Prostate gland (tissue), 2 donors: ENCODE measurements around the gene WNK2. TPM values are rescaled to one million over a fixed set of nuclear protein-coding genes. Genes with fewer than 3 reads are reported as not detected.
A peak's percentile ranks its signal among the peaks of the same experiment; 100 is the strongest.
"Not testable (repeated sequence)": the region's sequence is repeated elsewhere in the genome, so short reads cannot be mapped to it uniquely, and the experiment has no call there.

Source experiments
- DNase-seq: peaks from one replicate; pipeline ENCODE4 v3.0.0-alpha.2; 2019; ENCODE audit warnings: low spot score
- H3K27ac ChIP-seq, 2 donors: fragments of 200-600 bp; sonication (generic); 2 replicates each; pipeline ENCODE4 v1.5.1; 2017 to 2019
- H3K27me3 ChIP-seq: fragments of 200-600 bp; sonication (generic); replicated peaks from 2 replicates; pipeline ENCODE4 v1.5.1; 2019; ENCODE audit not compliant: insufficient read depth
- H3K36me3 ChIP-seq, 2 donors: fragments of 200-600 bp; sonication (generic); 1 replicate in 1 of 2; 2 replicates in 1 of 2; pipeline versions ENCODE4 v1.5.1 to v1.8.1; 2017 to 2019
- H3K4me1 ChIP-seq: fragments of 200-600 bp; sonication (generic); replicated peaks from 2 replicates; pipeline ENCODE4 v1.5.1; 2019
- H3K4me3 ChIP-seq, 2 donors: fragments of 200-600 bp; sonication (generic); 2 replicates each; pipeline ENCODE4 v1.5.1; 2017 to 2019
- H3K9me3 ChIP-seq: fragments of 200-600 bp; sonication (generic); 2 replicates; pipeline ENCODE4 v1.5.1; 2017
- POLR2A ChIP-seq: fragments of 450-650 bp; IDR thresholded peaks from one replicate; pipeline ENCODE4 v1.6.1; 2016; ENCODE audit warnings: antibody characterized with exemption, mild to moderate bottlenecking
- POLR2AphosphoS5 ChIP-seq: sonication (generic); formaldehyde crosslinking; IDR thresholded peaks from one replicate; pipeline ENCODE4 v1.6.1; 2017; ENCODE audit warnings: antibody characterized with exemption
- WGBS: methylation state at CpG from one replicate; pipeline ENCODE4 v1.1.5; 2018; 5-methylcytosine and 5-hydroxymethylcytosine counted together
- intact Hi-C: fragments of 100-400 bp; cut with DNase I; formaldehyde crosslinking; loops from one replicate; pipeline ENCODE4 v1.14.2; 2022
- total RNA-seq, 2 donors: library from RNA; depleted of rRNA; stranded (reverse); fragments of >200 nt; gene quantifications; one replicate each; pipeline ENCODE4 v1.1.0, GENCODE V29; 2016
- TF ChIP-seq, protein P1 (sequence below), 4 experiments: fragments of 200-600 bp in 2 of 4; fragments of 450-650 bp in 2 of 4; sonication (generic) in 2 of 4; IDR thresholded peaks; 1 replicate in 3 of 4; 2 replicates in 1 of 4; pipeline ENCODE4 v1.5.1; 2016 to 2019; ENCODE audit warnings: antibody characterized with exemption in 4 of 4, mild to moderate bottlenecking in 2 of 4, moderate library complexity in 2 of 4

Gene WNK2
- total RNA-seq, 2 donors from 2014 or later: 77.9 to 136 TPM

DNA sequence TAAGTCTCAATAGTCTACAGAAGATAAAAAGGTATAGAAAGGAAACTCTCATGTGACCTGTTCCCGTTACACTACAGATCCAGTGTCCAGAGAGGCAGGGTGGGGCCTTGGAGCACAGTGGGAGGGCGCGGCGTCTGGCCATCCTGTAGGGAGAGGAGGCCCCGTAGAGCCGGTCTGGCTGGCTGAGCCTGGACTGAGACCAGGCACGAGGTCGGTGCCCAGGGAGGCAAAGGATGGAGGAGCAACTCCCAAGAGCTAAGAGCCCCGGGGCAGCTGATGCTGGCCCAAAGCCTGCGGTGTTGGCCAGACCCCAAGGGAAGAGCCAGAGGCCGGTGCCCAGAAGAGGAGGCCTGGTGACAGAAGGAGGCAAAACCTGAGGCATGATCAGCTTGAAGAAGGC, 158.5 kb downstream of the WNK2 start:
- H3K4me3 ChIP-seq, H3K36me3 ChIP-seq, H3K4me1 ChIP-seq, intact Hi-C loops, H3K27ac ChIP-seq, H3K27me3 ChIP-seq, H3K9me3 ChIP-seq: not testable (repeated sequence)
- DNase-seq: peak; percentile 88
- peak; percentile 72 for TF ChIP-seq POLR2AphosphoS5
- WGBS: 33% methylated on average over 11 of the region's 11 CpGs

DNA sequence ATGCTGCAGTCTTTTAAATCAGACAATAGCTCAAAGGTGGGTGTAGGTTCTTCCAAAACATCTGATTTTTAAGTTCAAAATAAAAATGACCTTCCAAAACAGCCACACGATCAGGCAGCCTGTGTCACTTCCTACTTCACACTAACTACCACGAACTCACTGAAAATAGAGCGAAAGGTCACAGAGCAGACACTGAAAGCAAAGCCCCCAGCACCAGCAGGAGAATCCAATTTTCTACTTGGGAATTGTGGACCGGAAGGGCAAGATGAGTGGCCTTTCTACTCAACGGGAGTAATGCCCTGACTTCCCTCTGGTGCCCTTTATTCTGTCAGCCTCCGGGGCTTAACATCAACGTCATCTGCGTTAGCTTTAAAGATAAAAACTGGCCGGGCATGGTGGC, 159.7 kb downstream of the WNK2 start:
- no peaks in the 10 kb centered on the region for H3K9me3 ChIP-seq
- H3K36me3 ChIP-seq: no peaks in the 10 kb centered on the region
- no peak overlapping the region for H3K27ac ChIP-seq
- DNase-seq: no peak
- no peak overlapping the region for H3K4me3 ChIP-seq
- WGBS: 83% methylated on average over 9 of the region's 9 CpGs
- H3K27me3 ChIP-seq: peaks cover 2% of the 10 kb centered on the region
- no peaks in the 10 kb centered on the region for H3K4me1 ChIP-seq
- intact Hi-C loops: no loop called here
- TF ChIP-seq POLR2AphosphoS5 (no peak), POLR2A (no peak)
- TF ChIP-seq, protein P1, sequence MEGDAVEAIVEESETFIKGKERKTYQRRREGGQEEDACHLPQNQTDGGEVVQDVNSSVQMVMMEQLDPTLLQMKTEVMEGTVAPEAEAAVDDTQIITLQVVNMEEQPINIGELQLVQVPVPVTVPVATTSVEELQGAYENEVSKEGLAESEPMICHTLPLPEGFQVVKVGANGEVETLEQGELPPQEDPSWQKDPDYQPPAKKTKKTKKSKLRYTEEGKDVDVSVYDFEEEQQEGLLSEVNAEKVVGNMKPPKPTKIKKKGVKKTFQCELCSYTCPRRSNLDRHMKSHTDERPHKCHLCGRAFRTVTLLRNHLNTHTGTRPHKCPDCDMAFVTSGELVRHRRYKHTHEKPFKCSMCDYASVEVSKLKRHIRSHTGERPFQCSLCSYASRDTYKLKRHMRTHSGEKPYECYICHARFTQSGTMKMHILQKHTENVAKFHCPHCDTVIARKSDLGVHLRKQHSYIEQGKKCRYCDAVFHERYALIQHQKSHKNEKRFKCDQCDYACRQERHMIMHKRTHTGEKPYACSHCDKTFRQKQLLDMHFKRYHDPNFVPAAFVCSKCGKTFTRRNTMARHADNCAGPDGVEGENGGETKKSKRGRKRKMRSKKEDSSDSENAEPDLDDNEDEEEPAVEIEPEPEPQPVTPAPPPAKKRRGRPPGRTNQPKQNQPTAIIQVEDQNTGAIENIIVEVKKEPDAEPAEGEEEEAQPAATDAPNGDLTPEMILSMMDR (IDR thresholded peaks at IDR 0.05): no peak

- H3K27ac ChIP-seq: no peak overlapping the region
- no peaks in the 10 kb centered on the region for H3K9me3 ChIP-seq
- no peak for TF ChIP-seq POLR2A
- TF ChIP-seq, protein P1 (IDR thresholded peaks at IDR 0.05): no peak
- TF ChIP-seq POLR2AphosphoS5: no peak
- peaks cover 2% of the 10 kb centered on the region for H3K27me3 ChIP-seq
- intact Hi-C loops: no loop called here
- peak overlapping the region; percentile 26 to 30 for H3K4me3 ChIP-seq
- 42% methylated on average over 19 of the region's 19 CpGs for WGBS
- DNase-seq: no peak
- no peaks in the 10 kb centered on the region for H3K4me1 ChIP-seq
- no peaks in the 10 kb centered on the region for H3K36me3 ChIP-seq
Measured at GRCh38 chr9:93345643-93346230, 161.8 kb downstream of the WNK2 start.

- H3K4me1 ChIP-seq: no peaks in the 10 kb centered on the region
- peak overlapping the region; percentile 26 to 30 for H3K4me3 ChIP-seq
- no peak for TF ChIP-seq POLR2A
- TF ChIP-seq, protein P1 (IDR thresholded peaks at IDR 0.05): no peak
- TF ChIP-seq POLR2AphosphoS5: no peak
- H3K27ac ChIP-seq: no peak overlapping the region
- H3K36me3 ChIP-seq: no peaks in the 10 kb centered on the region
- no peak for DNase-seq
- H3K27me3 ChIP-seq: peaks cover 2% of the 10 kb centered on the region
- WGBS: 15% methylated on average over 66 of the region's 66 CpGs
- intact Hi-C loops: no loop called here
- no peaks in the 10 kb centered on the region for H3K9me3 ChIP-seq
Measured at GRCh38 chr9:93346231-93347112, 162.5 kb downstream of the WNK2 start.

- WGBS: 96% methylated on average over 8 of the region's 9 CpGs
- H3K9me3 ChIP-seq, H3K4me3 ChIP-seq, H3K36me3 ChIP-seq, intact Hi-C loops, H3K27ac ChIP-seq, H3K4me1 ChIP-seq, DNase-seq, H3K27me3 ChIP-seq: not testable (repeated sequence)
Measured at GRCh38 chr9:93347371-93347975, 163.5 kb downstream of the WNK2 start.

GRCh38 chr9:93353413-93354310, 169.7 kb downstream of the WNK2 start:
- H3K27me3 ChIP-seq, H3K4me3 ChIP-seq, intact Hi-C loops, H3K4me1 ChIP-seq, H3K9me3 ChIP-seq, H3K27ac ChIP-seq, DNase-seq, H3K36me3 ChIP-seq: not testable (repeated sequence)
- WGBS: 93% methylated on average over 14 of the region's 14 CpGs
